ENCODE data around the gene PKHD1. TPM values are rescaled to one million over a fixed set of nuclear protein-coding genes. Genes with fewer than 3 reads are reported as not detected.

PKHD1 gene
- polyA plus RNA-seq, 1 of the 3 experiments (the other 2 are of a cell fraction) = not detected

DNA sequence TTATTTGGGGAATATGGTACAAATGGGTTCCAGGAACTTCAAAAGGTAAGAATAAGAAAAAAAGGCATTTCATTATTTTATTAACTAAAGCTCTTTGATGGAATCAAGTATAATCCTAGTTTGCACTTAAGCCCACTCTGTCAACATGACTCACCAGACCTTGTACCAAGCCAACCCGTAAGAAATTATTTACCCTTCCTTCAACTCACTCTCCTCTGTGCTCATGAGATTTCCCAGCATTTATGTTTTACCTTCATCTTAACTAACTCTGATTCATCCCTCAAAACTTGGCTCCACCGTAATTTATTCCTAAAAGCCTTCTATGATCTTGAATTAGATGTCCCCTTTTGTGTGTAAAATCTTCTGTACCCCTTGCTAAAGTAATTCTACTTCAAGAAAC is 308.7 kb downstream of the PKHD1 start:
- no peaks in the 10 kb centered on the region for H3K9me3 ChIP-seq
- no peak for DNase-seq
- POLR2A ChIA-PET = interaction anchor here (0.6 kb wide), 1 partner anchor 26 kb away, joined by 3 read pairs; no protein-coding TSS in a partner anchor

DNA sequence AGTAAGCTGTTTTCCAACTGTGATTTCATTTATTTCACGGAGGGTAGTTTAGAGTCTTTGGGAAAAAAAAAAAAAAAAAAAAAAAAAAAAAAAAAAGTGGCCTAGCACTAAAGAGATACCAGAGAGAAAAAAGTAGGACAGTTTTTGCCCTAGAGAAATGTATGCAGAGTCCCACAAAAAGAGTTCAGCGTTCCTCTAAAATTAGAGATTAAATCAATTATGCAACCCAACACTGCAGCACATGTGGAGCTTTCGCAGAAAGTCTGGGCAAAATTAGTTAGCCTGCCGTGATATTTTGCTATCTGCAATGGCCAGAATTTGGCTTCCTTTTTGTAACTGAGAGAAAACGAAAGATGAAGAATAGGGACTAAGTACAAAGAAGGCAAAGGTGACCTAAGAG is 309.8 kb downstream of the PKHD1 start:
- no peak overlapping the region for H3K4me2 ChIP-seq
- no peaks in the 10 kb centered on the region for H4K20me1 ChIP-seq (ENCODE audit: insufficient read depth)
- no peak overlapping the region for H3K9ac ChIP-seq
- H3K27ac ChIP-seq (ENCODE audit: low read depth in 2 of 2, low read length in 1 of 2) = peak overlapping the region in 1 of 2 experiments; percentile 99; a peak in 2 of 4 replicates
- H2AFZ ChIP-seq (ENCODE audit: low read depth) = no peak overlapping the region
- no peaks in the 10 kb centered on the region for H3K9me3 ChIP-seq
- ChIA-PET POLR2A (interaction anchor here (1.0 to 1.4 kb wide), 3 partner anchors 99 to 956 kb away, joined by 3 to 4 read pairs (median 3); no protein-coding TSS in a partner anchor), CTCF (interaction anchor here (0.6 to 1.4 kb wide), 6 partner anchors 24 to 272 kb away, joined by 3 to 4 read pairs (median 3); no protein-coding TSS in a partner anchor)
- H3K9me2 ChIP-seq = no peaks in the 10 kb centered on the region
- H3K4me1 ChIP-seq (ENCODE audit: control insufficient read depth in 1 of 2, insufficient read depth in 2 of 2, low read depth in 1 of 2, low read length in 1 of 2) = peaks cover 0 to 14% of the 10 kb centered on the region in 2 experiments; a peak in 2 of 4 replicates
- H3K36me3 ChIP-seq (replicated peaks in 1 of 2; ENCODE audit: control insufficient read depth in 1 of 2, insufficient read depth in 2 of 2, low read length in 1 of 2) = no peaks in the 10 kb centered on the region
- H3K27me3 ChIP-seq (ENCODE audit: insufficient read depth) = no peaks in the 10 kb centered on the region
- H3K4me3 ChIP-seq (ENCODE audit: low read depth in 2 of 2, low read length in 1 of 2) = no peak overlapping the region
- WGBS (ENCODE audit: low lambda C conversion rate) = 5% methylated on average over 5 of the region's 5 CpGs
- H3K79me2 ChIP-seq (ENCODE audit: insufficient read depth) = no peaks in the 10 kb centered on the region
- no peaks in the 10 kb centered on the region for H3F3A ChIP-seq (replicated peaks; ENCODE audit: insufficient read depth)
- DNase-seq = peak; percentile 17
- TF ChIP-seq NFIC (IDR thresholded peaks at IDR 0.05; ENCODE audit: borderline replicate concordance) (no peak), CHD2 (IDR thresholded peaks at IDR 0.05; ENCODE audit: low read length, partially characterized antibody) (peak; percentile 66), FOXM1 (IDR thresholded peaks at IDR 0.05; ENCODE audit: low read depth) (no peak), FOXJ3 (CRISPR knock-in tag; IDR thresholded peaks at IDR 0.05) (no peak), JUND (IDR thresholded peaks at IDR 0.05) (no peak), GABPA (IDR thresholded peaks at IDR 0.05; ENCODE audit: low read depth) (no peak), EP300 (IDR thresholded peaks at IDR 0.05; ENCODE audit: borderline replicate concordance in 1 of 2, low read depth in 1 of 2, low read length in 1 of 2) (peak in 1 of 2 experiments; percentile 84; a peak in 2 of 4 replicates), TAF1 (IDR thresholded peaks at IDR 0.05; ENCODE audit: borderline replicate concordance, low read depth, low read length) (no peak)
- TF ChIP-seq, protein P1, sequence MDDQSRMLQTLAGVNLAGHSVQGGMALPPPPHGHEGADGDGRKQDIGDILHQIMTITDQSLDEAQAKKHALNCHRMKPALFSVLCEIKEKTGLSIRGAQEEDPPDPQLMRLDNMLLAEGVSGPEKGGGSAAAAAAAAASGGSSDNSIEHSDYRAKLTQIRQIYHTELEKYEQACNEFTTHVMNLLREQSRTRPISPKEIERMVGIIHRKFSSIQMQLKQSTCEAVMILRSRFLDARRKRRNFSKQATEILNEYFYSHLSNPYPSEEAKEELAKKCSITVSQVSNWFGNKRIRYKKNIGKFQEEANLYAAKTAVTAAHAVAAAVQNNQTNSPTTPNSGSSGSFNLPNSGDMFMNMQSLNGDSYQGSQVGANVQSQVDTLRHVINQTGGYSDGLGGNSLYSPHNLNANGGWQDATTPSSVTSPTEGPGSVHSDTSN (IDR thresholded peaks at IDR 0.05) = no peak
- TF ChIP-seq, protein P2, sequence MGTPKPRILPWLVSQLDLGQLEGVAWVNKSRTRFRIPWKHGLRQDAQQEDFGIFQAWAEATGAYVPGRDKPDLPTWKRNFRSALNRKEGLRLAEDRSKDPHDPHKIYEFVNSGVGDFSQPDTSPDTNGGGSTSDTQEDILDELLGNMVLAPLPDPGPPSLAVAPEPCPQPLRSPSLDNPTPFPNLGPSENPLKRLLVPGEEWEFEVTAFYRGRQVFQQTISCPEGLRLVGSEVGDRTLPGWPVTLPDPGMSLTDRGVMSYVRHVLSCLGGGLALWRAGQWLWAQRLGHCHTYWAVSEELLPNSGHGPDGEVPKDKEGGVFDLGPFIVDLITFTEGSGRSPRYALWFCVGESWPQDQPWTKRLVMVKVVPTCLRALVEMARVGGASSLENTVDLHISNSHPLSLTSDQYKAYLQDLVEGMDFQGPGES (IDR thresholded peaks at IDR 0.05; ENCODE audit: low read depth, low read length) = no peak
- TF ChIP-seq, protein P3, sequence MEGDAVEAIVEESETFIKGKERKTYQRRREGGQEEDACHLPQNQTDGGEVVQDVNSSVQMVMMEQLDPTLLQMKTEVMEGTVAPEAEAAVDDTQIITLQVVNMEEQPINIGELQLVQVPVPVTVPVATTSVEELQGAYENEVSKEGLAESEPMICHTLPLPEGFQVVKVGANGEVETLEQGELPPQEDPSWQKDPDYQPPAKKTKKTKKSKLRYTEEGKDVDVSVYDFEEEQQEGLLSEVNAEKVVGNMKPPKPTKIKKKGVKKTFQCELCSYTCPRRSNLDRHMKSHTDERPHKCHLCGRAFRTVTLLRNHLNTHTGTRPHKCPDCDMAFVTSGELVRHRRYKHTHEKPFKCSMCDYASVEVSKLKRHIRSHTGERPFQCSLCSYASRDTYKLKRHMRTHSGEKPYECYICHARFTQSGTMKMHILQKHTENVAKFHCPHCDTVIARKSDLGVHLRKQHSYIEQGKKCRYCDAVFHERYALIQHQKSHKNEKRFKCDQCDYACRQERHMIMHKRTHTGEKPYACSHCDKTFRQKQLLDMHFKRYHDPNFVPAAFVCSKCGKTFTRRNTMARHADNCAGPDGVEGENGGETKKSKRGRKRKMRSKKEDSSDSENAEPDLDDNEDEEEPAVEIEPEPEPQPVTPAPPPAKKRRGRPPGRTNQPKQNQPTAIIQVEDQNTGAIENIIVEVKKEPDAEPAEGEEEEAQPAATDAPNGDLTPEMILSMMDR (IDR thresholded peaks at IDR 0.05) = no peak
- TF ChIP-seq, protein P4, sequence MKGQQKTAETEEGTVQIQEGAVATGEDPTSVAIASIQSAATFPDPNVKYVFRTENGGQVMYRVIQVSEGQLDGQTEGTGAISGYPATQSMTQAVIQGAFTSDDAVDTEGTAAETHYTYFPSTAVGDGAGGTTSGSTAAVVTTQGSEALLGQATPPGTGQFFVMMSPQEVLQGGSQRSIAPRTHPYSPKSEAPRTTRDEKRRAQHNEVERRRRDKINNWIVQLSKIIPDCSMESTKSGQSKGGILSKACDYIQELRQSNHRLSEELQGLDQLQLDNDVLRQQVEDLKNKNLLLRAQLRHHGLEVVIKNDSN (IDR thresholded peaks at IDR 0.05; ENCODE audit: borderline replicate concordance, low read depth) = no peak

More for the DNA sequence above, 308.7 kb downstream of the PKHD1 start:
- Histone ChIP-seq H4K20me1 (ENCODE audit: insufficient read depth) (no peaks in the 10 kb centered on the region), H3K27ac (ENCODE audit: low read depth in 2 of 2, low read length in 1 of 2) (peak overlapping the region in 1 of 2 experiments; percentile 99; a peak in 2 of 4 replicates), H3K79me2 (ENCODE audit: insufficient read depth) (no peaks in the 10 kb centered on the region), H3K9ac (no peak overlapping the region), H3K36me3 (replicated peaks in 1 of 2; ENCODE audit: control insufficient read depth in 1 of 2, insufficient read depth in 2 of 2, low read length in 1 of 2) (no peaks in the 10 kb centered on the region), H3K4me2 (no peak overlapping the region), H3K4me3 (ENCODE audit: low read depth in 2 of 2, low read length in 1 of 2) (no peak overlapping the region), H2AFZ (ENCODE audit: low read depth) (no peak overlapping the region), H3K27me3 (ENCODE audit: insufficient read depth) (no peaks in the 10 kb centered on the region), H3K4me1 (ENCODE audit: control insufficient read depth in 1 of 2, insufficient read depth in 2 of 2, low read depth in 1 of 2, low read length in 1 of 2) (peaks cover 0 to 14% of the 10 kb centered on the region in 2 experiments; a peak in 2 of 4 replicates), H3F3A (replicated peaks; ENCODE audit: insufficient read depth) (no peaks in the 10 kb centered on the region), H3K9me2 (no peaks in the 10 kb centered on the region)
- CTCF ChIA-PET = interaction anchor here (0.9 to 1.4 kb wide), 3 partner anchors 25 to 271 kb away, joined by 3 to 4 read pairs (median 3); no protein-coding TSS in a partner anchor
- 33% methylated on average over 2 of the region's 2 CpGs for WGBS (ENCODE audit: low lambda C conversion rate)
- TF ChIP-seq, protein P5, sequence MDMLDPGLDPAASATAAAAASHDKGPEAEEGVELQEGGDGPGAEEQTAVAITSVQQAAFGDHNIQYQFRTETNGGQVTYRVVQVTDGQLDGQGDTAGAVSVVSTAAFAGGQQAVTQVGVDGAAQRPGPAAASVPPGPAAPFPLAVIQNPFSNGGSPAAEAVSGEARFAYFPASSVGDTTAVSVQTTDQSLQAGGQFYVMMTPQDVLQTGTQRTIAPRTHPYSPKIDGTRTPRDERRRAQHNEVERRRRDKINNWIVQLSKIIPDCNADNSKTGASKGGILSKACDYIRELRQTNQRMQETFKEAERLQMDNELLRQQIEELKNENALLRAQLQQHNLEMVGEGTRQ (IDR thresholded peaks at IDR 0.05; ENCODE audit: borderline replicate concordance, low read depth, low read length) = no peak
- TF ChIP-seq RXRA (IDR thresholded peaks at IDR 0.05; ENCODE audit: borderline replicate concordance, low read depth) = no peak
- TF ChIP-seq, protein P4 (IDR thresholded peaks at IDR 0.05; ENCODE audit: borderline replicate concordance, low read depth) = no peak
- no peak for TF ChIP-seq MXI1 (IDR thresholded peaks at IDR 0.05; ENCODE audit: low read depth, low read length)
- TF ChIP-seq MEF2A (IDR thresholded peaks at IDR 0.05; ENCODE audit: borderline replicate concordance, low read depth) = no peak
- no peak for TF ChIP-seq SMC3 (IDR thresholded peaks at IDR 0.05; ENCODE audit: low read depth, low read length)
- no peak for TF ChIP-seq FOSL2 (IDR thresholded peaks at IDR 0.05; ENCODE audit: borderline replicate concordance, low read depth)
- no peak for TF ChIP-seq YY1 (IDR thresholded peaks at IDR 0.05; ENCODE audit: low read depth)
- TF ChIP-seq EZH2phosphoT487 (IDR thresholded peaks at IDR 0.05; ENCODE audit: borderline replicate concordance, low read depth) = no peak
- TF ChIP-seq RCOR1 (IDR thresholded peaks at IDR 0.05; ENCODE audit: low read length) = no peak
- TF ChIP-seq, protein P1 (IDR thresholded peaks at IDR 0.05) = no peak
- TF ChIP-seq GATA2 (CRISPR knock-in tag; IDR thresholded peaks at IDR 0.05) = no peak

Data from SK-N-SH (cell line).